HEK293 (cell line): ENCODE results near the gene SPEM1.

Experiments used
- CTCF ChIA-PET: fragments of 350-600 bp; formaldehyde crosslinking; extraction: SDS; loops from one replicate; lab custom pipeline; 2021; ENCODE audit warnings: antibody characterized with exemption; lab: Yijun Ruan, JAX
- POLR2A ChIA-PET: fragments of 300-600 bp; formaldehyde crosslinking; extraction: SDS; loops from one replicate; lab custom pipeline; 2020; ENCODE audit warnings: antibody characterized with exemption, inconsistent platforms; lab: Yijun Ruan, JAX
- H3K27ac ChIP-seq: fragments of 200-500 bp; sonication (Bioruptor generic); 2 replicates; pipeline ENCODE4 v1.5.1; 2014; ENCODE audit warnings: low read depth, low read length, control low read depth, inconsistent platforms; ENCODE audit errors: extremely low read depth
- H3K36me3 ChIP-seq, 2 experiments: fragments of 200-500 bp in 1 of 2; sonication (Bioruptor generic) in 1 of 2; 1 replicate in 1 of 2; 2 replicates in 1 of 2; pipeline ENCODE4 v1.5.1; 2014 to 2017; ENCODE audit warnings: inconsistent platforms in 2 of 2, low read length in 2 of 2; ENCODE audit not compliant: control insufficient read depth in 2 of 2, insufficient read depth in 1 of 2
- H3K4me1 ChIP-seq: fragments of 200-500 bp; sonication (Bioruptor generic); 2 replicates; pipeline ENCODE4 v1.5.1; 2014; ENCODE audit warnings: mild to moderate bottlenecking, low read length, inconsistent platforms; ENCODE audit not compliant: control insufficient read depth, insufficient read depth
- H3K4me3 ChIP-seq: 2 replicates; pipeline ENCODE4 v1.5.1; 2011; ENCODE audit warnings: low read depth, mild to moderate bottlenecking, control low read depth, low read length, moderate library complexity
- H3K9me3 ChIP-seq: fragments of 200-500 bp; sonication (Bioruptor generic); 2 replicates; pipeline ENCODE4 v1.5.1; 2014; ENCODE audit warnings: low read depth, low read length, inconsistent platforms; ENCODE audit not compliant: control insufficient read depth, insufficient read depth
- KLF7 ChIP-seq: fragments of 450-650 bp; formaldehyde crosslinking; IDR thresholded peaks from 2 replicates; pipeline ENCODE4 v1.5.1; 2016; ENCODE audit warnings: missing biosample characterization, missing genetic modification characterization, borderline replicate concordance
- ZBTB1 ChIP-seq: fragments of 450-650 bp; formaldehyde crosslinking; IDR thresholded peaks from 2 replicates; pipeline ENCODE4 v1.5.1; 2016; ENCODE audit warnings: missing biosample characterization, missing genetic modification characterization
- ZBTB17 ChIP-seq: fragments of 450-650 bp; formaldehyde crosslinking; IDR thresholded peaks from 2 replicates; pipeline ENCODE4 v1.5.1; 2016; ENCODE audit warnings: missing biosample characterization, missing genetic modification characterization
- ZIC2 ChIP-seq: fragments of 450-650 bp; formaldehyde crosslinking; IDR thresholded peaks from 2 replicates; pipeline ENCODE4 v1.5.1; 2016; ENCODE audit warnings: missing biosample characterization, missing genetic modification characterization
- ZNF10 ChIP-seq: fragments of 450-650 bp; formaldehyde crosslinking; IDR thresholded peaks from 2 replicates; pipeline ENCODE4 v1.5.1; 2017; ENCODE audit warnings: missing biosample characterization, missing genetic modification characterization
- ZNF155 ChIP-seq: fragments of 450-650 bp; formaldehyde crosslinking; IDR thresholded peaks from 2 replicates; pipeline ENCODE4 v1.5.1; 2016; ENCODE audit warnings: missing biosample characterization, missing genetic modification characterization
- ZNF221 ChIP-seq: fragments of 450-650 bp; formaldehyde crosslinking; IDR thresholded peaks from 2 replicates; pipeline ENCODE4 v1.5.1; 2017; ENCODE audit warnings: missing biosample characterization, missing genetic modification characterization, borderline replicate concordance
- ZNF391 ChIP-seq: fragments of 450-650 bp; formaldehyde crosslinking; IDR thresholded peaks from 2 replicates; pipeline ENCODE4 v1.5.1; 2016; ENCODE audit warnings: low read depth, missing biosample characterization, missing genetic modification characterization, borderline replicate concordance
- ZNF473 ChIP-seq: fragments of 450-650 bp; formaldehyde crosslinking; IDR thresholded peaks from 2 replicates; pipeline ENCODE4 v1.5.1; 2017; ENCODE audit warnings: missing biosample characterization, missing genetic modification characterization
- ZNF514 ChIP-seq: fragments of 450-650 bp; formaldehyde crosslinking; IDR thresholded peaks from 2 replicates; pipeline ENCODE4 v1.5.1; 2016; ENCODE audit warnings: missing biosample characterization, missing genetic modification characterization
- ZNF621 ChIP-seq: fragments of 450-650 bp; formaldehyde crosslinking; IDR thresholded peaks from 2 replicates; pipeline ENCODE4 v1.5.1; 2017; ENCODE audit warnings: missing biosample characterization, missing genetic modification characterization
- ZNF664 ChIP-seq: fragments of 450-650 bp; formaldehyde crosslinking; IDR thresholded peaks from 2 replicates; pipeline ENCODE4 v1.5.1; 2016; ENCODE audit warnings: missing biosample characterization, missing genetic modification characterization
- ZXDB ChIP-seq: fragments of 450-650 bp; formaldehyde crosslinking; IDR thresholded peaks from 2 replicates; pipeline ENCODE4 v1.5.1; 2016; ENCODE audit warnings: missing biosample characterization, missing genetic modification characterization
- TF ChIP-seq, protein P1 (sequence below): fragments of 450-650 bp; formaldehyde crosslinking; IDR thresholded peaks from 2 replicates; pipeline ENCODE4 v1.5.1; 2016; ENCODE audit warnings: missing biosample characterization, missing genetic modification characterization
- TF ChIP-seq, protein P2 (sequence below): fragments of 450-650 bp; IDR thresholded peaks from 2 replicates; pipeline ENCODE4 v1.5.1; 2018; ENCODE audit warnings: missing biosample characterization, missing genetic modification characterization
- TF ChIP-seq, protein P3 (sequence below): fragments of 450-650 bp; formaldehyde crosslinking; IDR thresholded peaks from 2 replicates; pipeline ENCODE4 v1.5.1; 2016; ENCODE audit warnings: missing biosample characterization, missing genetic modification characterization

SPEM1 gene

GRCh38 chr17:7465597-7466275 is 45.6 kb downstream of the SPEM1 start:
- POLR2A ChIA-PET: interaction anchor here (0.6 to 2.0 kb wide), 3 partner anchors 10 to 43 kb away, joined by 3 to 6 read pairs (median 5); partner anchors contain the start of gene POLR2A
- H3K27ac ChIP-seq: no peak overlapping the region

GRCh38 chr17:7466318-7466638 is 46.2 kb downstream of the SPEM1 start:
- H3K9me3 ChIP-seq: no peaks in the 10 kb centered on the region
- peaks cover 0 to 48% of the 10 kb centered on the region in 2 experiments; a peak in 2 of 3 replicates for H3K36me3 ChIP-seq
- ChIA-PET POLR2A (interaction anchor here (0.6 to 2.0 kb wide), 4 partner anchors 10 to 19 kb away, joined by 3 to 6 read pairs (median 4); partner anchors contain the start of genes POLR2A and ZBTB4), CTCF (interaction anchor here (0.6 to 1.2 kb wide), 3 partner anchors 9 to 111 kb away, joined by 3 to 4 read pairs (median 3); no protein-coding TSS in a partner anchor)
- peaks cover 4% of the 10 kb centered on the region; the same call in 1 of the 2 replicates for H3K4me1 ChIP-seq
- no peak overlapping the region for H3K4me3 ChIP-seq
- no peak overlapping the region for H3K27ac ChIP-seq
- no peak for TF ChIP-seq ZXDB (tag by site-specific recombination)
- TF ChIP-seq, protein P1, sequence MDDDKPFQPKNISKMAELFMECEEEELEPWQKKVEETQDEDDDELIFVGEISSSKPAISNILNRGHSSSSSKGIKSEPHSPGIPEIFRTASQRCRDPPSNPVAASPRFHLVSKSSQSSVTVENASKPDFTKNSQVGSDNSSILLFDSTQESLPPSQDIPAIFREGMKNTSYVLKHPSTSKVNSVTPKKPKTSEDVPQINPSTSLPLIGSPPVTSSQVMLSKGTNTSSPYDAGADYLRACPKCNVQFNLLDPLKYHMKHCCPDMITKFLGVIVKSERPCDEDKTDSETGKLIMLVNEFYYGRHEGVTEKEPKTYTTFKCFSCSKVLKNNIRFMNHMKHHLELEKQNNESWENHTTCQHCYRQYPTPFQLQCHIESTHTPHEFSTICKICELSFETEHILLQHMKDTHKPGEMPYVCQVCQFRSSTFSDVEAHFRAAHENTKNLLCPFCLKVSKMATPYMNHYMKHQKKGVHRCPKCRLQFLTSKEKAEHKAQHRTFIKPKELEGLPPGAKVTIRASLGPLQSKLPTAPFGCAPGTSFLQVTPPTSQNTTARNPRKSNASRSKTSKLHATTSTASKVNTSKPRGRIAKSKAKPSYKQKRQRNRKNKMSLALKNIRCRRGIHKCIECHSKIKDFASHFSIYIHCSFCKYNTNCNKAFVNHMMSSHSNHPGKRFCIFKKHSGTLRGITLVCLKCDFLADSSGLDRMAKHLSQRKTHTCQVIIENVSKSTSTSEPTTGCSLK (tag by site-specific recombination): no peak
- no peak for TF ChIP-seq ZNF514 (tag by site-specific recombination)
- TF ChIP-seq KLF7 (tag by site-specific recombination): no peak
- no peak for TF ChIP-seq ZBTB17 (tag by site-specific recombination)
- no peak for TF ChIP-seq ZNF621 (tag by site-specific recombination)
- TF ChIP-seq, protein P2, sequence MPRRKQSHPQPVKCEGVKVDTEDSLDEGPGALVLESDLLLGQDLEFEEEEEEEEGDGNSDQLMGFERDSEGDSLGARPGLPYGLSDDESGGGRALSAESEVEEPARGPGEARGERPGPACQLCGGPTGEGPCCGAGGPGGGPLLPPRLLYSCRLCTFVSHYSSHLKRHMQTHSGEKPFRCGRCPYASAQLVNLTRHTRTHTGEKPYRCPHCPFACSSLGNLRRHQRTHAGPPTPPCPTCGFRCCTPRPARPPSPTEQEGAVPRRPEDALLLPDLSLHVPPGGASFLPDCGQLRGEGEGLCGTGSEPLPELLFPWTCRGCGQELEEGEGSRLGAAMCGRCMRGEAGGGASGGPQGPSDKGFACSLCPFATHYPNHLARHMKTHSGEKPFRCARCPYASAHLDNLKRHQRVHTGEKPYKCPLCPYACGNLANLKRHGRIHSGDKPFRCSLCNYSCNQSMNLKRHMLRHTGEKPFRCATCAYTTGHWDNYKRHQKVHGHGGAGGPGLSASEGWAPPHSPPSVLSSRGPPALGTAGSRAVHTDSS (tag by site-specific recombination): peak; percentile 98
- no peak for TF ChIP-seq ZBTB1

More at GRCh38 chr17:7465597-7466275, 45.6 kb downstream of the SPEM1 start:
- H3K36me3 ChIP-seq: peaks cover 0 to 51% of the 10 kb centered on the region in 2 experiments; a peak in 2 of 3 replicates
- CTCF ChIA-PET: interaction anchor here (0.5 to 0.8 kb wide), 3 partner anchors 30 to 1555 kb away, joined by 3 read pairs; no protein-coding TSS in a partner anchor
- no peak overlapping the region for H3K4me3 ChIP-seq
- no peaks in the 10 kb centered on the region for H3K9me3 ChIP-seq
- peaks cover 4% of the 10 kb centered on the region; the same call in 1 of the 2 replicates for H3K4me1 ChIP-seq
- TF ChIP-seq ZIC2 (tag by site-specific recombination) (no peak), ZNF664 (no peak), ZNF221 (tag by site-specific recombination) (no peak), ZNF473 (tag by site-specific recombination) (no peak), ZNF155 (tag by site-specific recombination) (no peak), ZNF391 (no peak), ZNF10 (tag by site-specific recombination) (no peak)
- TF ChIP-seq, protein P3, sequence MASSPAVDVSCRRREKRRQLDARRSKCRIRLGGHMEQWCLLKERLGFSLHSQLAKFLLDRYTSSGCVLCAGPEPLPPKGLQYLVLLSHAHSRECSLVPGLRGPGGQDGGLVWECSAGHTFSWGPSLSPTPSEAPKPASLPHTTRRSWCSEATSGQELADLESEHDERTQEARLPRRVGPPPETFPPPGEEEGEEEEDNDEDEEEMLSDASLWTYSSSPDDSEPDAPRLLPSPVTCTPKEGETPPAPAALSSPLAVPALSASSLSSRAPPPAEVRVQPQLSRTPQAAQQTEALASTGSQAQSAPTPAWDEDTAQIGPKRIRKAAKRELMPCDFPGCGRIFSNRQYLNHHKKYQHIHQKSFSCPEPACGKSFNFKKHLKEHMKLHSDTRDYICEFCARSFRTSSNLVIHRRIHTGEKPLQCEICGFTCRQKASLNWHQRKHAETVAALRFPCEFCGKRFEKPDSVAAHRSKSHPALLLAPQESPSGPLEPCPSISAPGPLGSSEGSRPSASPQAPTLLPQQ (tag by site-specific recombination): no peak
